OCI-LY3 (cell line): Measurements from ENCODE around the gene R3HDML.

Experiments
- H2AFZ ChIP-seq: fragments of 200-600, 300-600 bp; shearing (Covaris generic); 2 replicates; pipeline ENCODE4 v1.6.0; 2014; ENCODE audit warnings: antibody characterized with exemption, low read depth, low read length
- H3K27ac ChIP-seq: fragments of 200-600, 300-600 bp; sonication (generic); 2 replicates; pipeline ENCODE4 v1.5.1; 2014; ENCODE audit warnings: mild to moderate bottlenecking, low read length, moderate library complexity, mixed read lengths
- H3K27me3 ChIP-seq: fragments of 200-600, 300-600 bp; sonication (generic); 2 replicates; pipeline ENCODE4 v1.6.1; 2014; ENCODE audit warnings: low read depth, low read length, mixed read lengths
- H3K36me3 ChIP-seq: fragments of 200-600, 300-600 bp; sonication (generic); replicated peaks from 2 replicates; pipeline ENCODE3; 2014; ENCODE audit warnings: low read depth, low read length, mixed read lengths
- H3K4me1 ChIP-seq: fragments of 300-600, 200-600 bp; sonication (generic); 2 replicates; pipeline ENCODE4 v1.6.1; 2014; ENCODE audit warnings: low read length, mixed read lengths
- H3K4me2 ChIP-seq: fragments of 200-600, 300-600 bp; sonication (generic); 2 replicates; pipeline ENCODE4 v1.6.1; 2014; ENCODE audit warnings: low read length, mixed read lengths
- H3K4me3 ChIP-seq: fragments of 300-600, 200-600 bp; sonication (generic); 2 replicates; pipeline ENCODE4 v1.5.1; 2014; ENCODE audit warnings: antibody characterized with exemption, mild to moderate bottlenecking, low read length, moderate library complexity
- H3K79me2 ChIP-seq: fragments of 300-600, 200-600 bp; shearing (Covaris generic); 2 replicates; pipeline ENCODE4 v1.6.1; 2014; ENCODE audit warnings: mild to moderate bottlenecking, low read length, mixed read lengths
- H3K9ac ChIP-seq: fragments of 300-600, 200-600 bp; shearing (Covaris generic); 2 replicates; pipeline ENCODE4 v1.6.0; 2014; ENCODE audit warnings: mild to moderate bottlenecking, low read length, moderate library complexity
- H3K9me3 ChIP-seq: fragments of 200-600, 300-600 bp; shearing (Covaris generic); 2 replicates; pipeline ENCODE4 v1.6.1; 2014; ENCODE audit warnings: low read length, mixed read lengths; ENCODE audit not compliant: insufficient read depth
- H4K20me1 ChIP-seq: fragments of 200-600, 300-600 bp; sonication (generic); 2 replicates; pipeline ENCODE4 v1.6.1; 2016; ENCODE audit warnings: low read length, mixed read lengths; ENCODE audit not compliant: insufficient read depth
- CTCF ChIP-seq: fragments of 200-600, 300-600 bp; sonication (generic); IDR thresholded peaks from 2 replicates; pipeline ENCODE4 v1.5.1; 2014; ENCODE audit warnings: antibody characterized with exemption, low read length, low read depth
- EZH2phosphoT487 ChIP-seq: fragments of 200-600 bp; shearing (Covaris generic); IDR thresholded peaks from 2 replicates; pipeline ENCODE4 v1.6.1; 2018; ENCODE audit warnings: antibody characterized with exemption, mixed run types, low read depth

Gene R3HDML

GRCh38 chr20:44334306-44334705 lies 2.5 kb upstream of the R3HDML start:
- TF ChIP-seq EZH2phosphoT487 (no peak), CTCF (no peak)
- no peaks in the 10 kb centered on the region for H3K4me1 ChIP-seq
- H3K36me3 ChIP-seq = no peaks in the 10 kb centered on the region
- no peak overlapping the region for H3K4me3 ChIP-seq
- H3K79me2 ChIP-seq = no peaks in the 10 kb centered on the region
- no peak overlapping the region for H2AFZ ChIP-seq
- H3K27me3 ChIP-seq = peaks cover 5% of the 10 kb centered on the region; the same call in 1 of the 2 replicates
- no peak overlapping the region for H3K27ac ChIP-seq
- H4K20me1 ChIP-seq = no peaks in the 10 kb centered on the region
- no peak overlapping the region for H3K9ac ChIP-seq
- H3K9me3 ChIP-seq = no peaks in the 10 kb centered on the region
- no peak overlapping the region for H3K4me2 ChIP-seq

GRCh38 chr20:44334709-44335108 lies 2.1 kb upstream of the R3HDML start:
- Histone ChIP-seq H3K36me3 (no peaks in the 10 kb centered on the region), H4K20me1 (no peaks in the 10 kb centered on the region), H3K4me3 (no peak overlapping the region), H3K27ac (no peak overlapping the region), H3K9me3 (no peaks in the 10 kb centered on the region), H3K9ac (no peak overlapping the region), H3K4me1 (no peaks in the 10 kb centered on the region), H3K79me2 (no peaks in the 10 kb centered on the region), H3K4me2 (no peak overlapping the region), H2AFZ (no peak overlapping the region), H3K27me3 (peaks cover 5% of the 10 kb centered on the region; the same call in 1 of the 2 replicates)
- TF ChIP-seq CTCF (no peak), EZH2phosphoT487 (no peak)

- Histone ChIP-seq H2AFZ (no peak overlapping the region), H3K79me2 (no peaks in the 10 kb centered on the region)
- TF ChIP-seq CTCF = no peak
- no peak for TF ChIP-seq EZH2phosphoT487
These were observed 1.2 kb upstream of the R3HDML start for GRCh38 chr20:44335675-44336074.

GRCh38 chr20:44336086-44336485 lies 757 bp upstream of the R3HDML start:
- Histone ChIP-seq H3K4me2 (no peak overlapping the region), H4K20me1 (no peaks in the 10 kb centered on the region)

More at GRCh38 chr20:44335675-44336074, 1.2 kb upstream of the R3HDML start:
- H3K9ac ChIP-seq = no peak overlapping the region
- no peaks in the 10 kb centered on the region for H4K20me1 ChIP-seq
- no peak overlapping the region for H3K4me2 ChIP-seq
- peaks cover 5% of the 10 kb centered on the region; the same call in 1 of the 2 replicates for H3K27me3 ChIP-seq
- H3K36me3 ChIP-seq = no peaks in the 10 kb centered on the region
- H3K9me3 ChIP-seq = no peaks in the 10 kb centered on the region
- no peak overlapping the region for H3K27ac ChIP-seq
- no peaks in the 10 kb centered on the region for H3K4me1 ChIP-seq
- H3K4me3 ChIP-seq = no peak overlapping the region

More at GRCh38 chr20:44336086-44336485, 757 bp upstream of the R3HDML start:
- Histone ChIP-seq H3K36me3 (no peaks in the 10 kb centered on the region), H2AFZ (no peak overlapping the region), H3K27me3 (peaks cover 5% of the 10 kb centered on the region; the same call in 1 of the 2 replicates), H3K79me2 (no peaks in the 10 kb centered on the region), H3K4me1 (no peaks in the 10 kb centered on the region), H3K27ac (no peak overlapping the region), H3K9me3 (no peaks in the 10 kb centered on the region), H3K4me3 (no peak overlapping the region), H3K9ac (no peak overlapping the region)
- TF ChIP-seq EZH2phosphoT487 (no peak), CTCF (no peak)
